HG03159 (cell line): ENCODE measurements around the gene FLCN.
"Not testable (repeated sequence)": the region's sequence is repeated elsewhere in the genome, so short reads cannot be mapped to it uniquely, and the experiment has no call there.

Experiments used
- ATAC-seq: cut with Tn5 transposase; IDR thresholded peaks from one replicate; pipeline ENCODE4 v1.9.1; 2021; ENCODE audit warnings: mild to moderate bottlenecking, moderate library complexity; ENCODE audit not compliant: unreplicated experiment

FLCN gene

DNA sequence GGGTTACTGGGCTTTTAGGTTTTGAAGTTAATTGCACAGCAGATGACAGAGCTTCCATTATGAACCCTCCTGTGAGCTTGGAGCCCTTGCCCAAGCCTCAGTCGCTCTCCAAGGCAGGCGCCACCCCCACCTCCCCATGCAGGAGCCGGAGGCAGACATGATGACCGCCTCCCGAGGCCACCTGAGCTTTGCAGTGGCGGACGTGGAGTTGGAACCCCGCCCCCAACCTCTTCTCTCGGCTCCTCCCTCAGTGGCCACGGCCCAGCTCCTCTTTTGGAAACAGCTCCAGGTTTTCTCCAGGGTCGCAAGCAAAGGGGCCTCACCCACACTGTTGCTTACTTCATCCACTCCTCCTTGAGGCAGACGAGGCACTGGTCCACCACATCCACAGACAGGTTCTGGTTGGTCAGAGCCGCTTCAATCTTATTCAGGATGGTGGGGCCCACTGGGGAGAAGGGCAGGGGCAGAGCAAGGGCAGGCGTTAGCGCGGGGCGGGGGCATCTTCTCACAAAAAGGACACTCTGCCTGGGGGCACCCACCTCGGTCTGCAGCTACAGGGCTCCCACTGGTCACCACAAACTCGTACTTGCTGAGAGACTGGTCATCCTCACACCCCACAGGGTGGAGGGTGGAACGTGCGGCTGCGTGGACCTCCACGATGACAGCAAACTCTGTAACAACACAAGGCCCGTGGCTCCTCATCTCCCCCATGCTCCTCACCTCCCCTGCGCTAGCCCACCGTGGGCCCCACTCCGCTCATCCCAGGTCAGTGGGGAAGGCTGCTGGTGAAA lies 22.1 kb downstream of the FLCN start:
- ATAC-seq, result no peak

GRCh38 chr17:17213775-17214174 lies 23.2 kb downstream of the FLCN start:
- no peak for ATAC-seq

GRCh38 chr17:17207998-17208397 lies 29.0 kb downstream of the FLCN start:
- ATAC-seq, result no peak

GRCh38 chr17:17206913-17207335 lies 30.0 kb downstream of the FLCN start:
- ATAC-seq, result no peak

GRCh38 chr17:17206124-17206912 lies 30.6 kb downstream of the FLCN start, which contains the start of gene PLD6:
Gene PLD6, minus strand, starts transcription at chr17:17206333. Its CDS starts 47 bp downstream, at chr17:17206286.
- peak; percentile 56 for ATAC-seq

DNA sequence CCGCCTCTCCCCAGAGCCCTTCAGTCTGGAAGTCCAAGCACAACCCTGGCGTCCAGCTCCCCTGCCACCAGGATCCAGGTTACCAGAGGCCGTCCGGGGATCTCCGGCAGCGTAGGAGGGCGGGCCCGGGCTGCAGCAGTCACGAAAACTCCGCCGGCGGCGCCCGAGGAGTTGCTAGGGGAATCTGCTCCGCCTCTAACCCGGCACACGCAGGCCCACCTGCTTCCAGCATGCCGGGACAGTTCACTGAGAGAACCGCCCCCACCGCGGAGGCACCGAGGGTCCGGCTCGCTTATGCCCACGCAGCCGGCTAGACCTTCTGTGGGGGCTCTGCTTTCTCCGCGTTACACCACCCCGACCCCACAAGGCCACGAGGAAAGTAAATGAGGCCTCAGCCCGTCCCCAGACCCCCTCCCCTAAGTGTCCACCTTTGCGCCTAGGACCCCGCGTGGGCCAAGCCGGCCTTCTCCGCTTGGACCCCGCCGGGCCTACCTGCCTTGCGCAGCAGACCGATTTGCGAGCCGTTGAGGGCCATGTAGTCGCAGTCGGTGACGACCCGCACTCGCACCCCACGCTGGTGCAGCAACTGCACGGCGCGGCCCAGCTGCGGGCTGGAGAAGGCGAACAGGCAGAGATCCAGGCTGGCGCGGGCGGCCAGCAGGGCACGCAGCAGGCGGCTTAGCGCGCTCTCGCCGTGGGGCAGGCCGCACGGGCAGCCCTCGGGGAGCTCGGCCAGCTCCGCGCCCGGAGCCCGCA lies 31.4 kb downstream of the FLCN start:
- peak; percentile 45 for ATAC-seq

GRCh38 chr17:17204635-17205231 lies 32.2 kb downstream of the FLCN start:
- ATAC-seq, result no peak

DNA sequence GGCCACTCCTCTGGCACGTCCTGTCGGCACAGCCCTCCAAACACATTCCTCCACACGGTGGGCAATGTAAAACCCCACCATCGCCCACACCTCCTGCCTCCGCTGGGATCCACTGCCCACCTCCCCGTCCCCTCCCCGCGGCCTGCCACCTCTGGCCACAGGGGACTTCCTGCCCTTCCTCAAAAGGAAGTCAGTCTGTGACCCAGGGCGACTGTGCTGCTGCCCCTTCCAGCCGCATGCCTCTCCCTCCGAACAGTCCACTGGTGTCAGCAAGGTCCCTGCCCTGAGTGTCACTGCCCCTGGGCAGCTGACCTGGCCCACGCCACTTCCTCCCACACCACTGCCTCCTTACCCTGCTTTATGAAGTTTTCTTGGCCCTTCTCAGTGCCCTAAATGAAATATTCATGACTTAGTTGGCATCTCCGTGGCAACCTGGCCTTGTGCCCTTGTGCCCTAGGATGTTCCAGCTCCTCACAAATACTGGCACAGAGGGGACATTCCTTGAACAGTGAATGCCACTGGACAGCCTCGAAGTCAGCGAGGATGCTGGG lies 32.9 kb downstream of the FLCN start:
- ATAC-seq, result no peak

- no peak for ATAC-seq
Observed at GRCh38 chr17:17203173-17203730, 33.7 kb downstream of the FLCN start.

DNA sequence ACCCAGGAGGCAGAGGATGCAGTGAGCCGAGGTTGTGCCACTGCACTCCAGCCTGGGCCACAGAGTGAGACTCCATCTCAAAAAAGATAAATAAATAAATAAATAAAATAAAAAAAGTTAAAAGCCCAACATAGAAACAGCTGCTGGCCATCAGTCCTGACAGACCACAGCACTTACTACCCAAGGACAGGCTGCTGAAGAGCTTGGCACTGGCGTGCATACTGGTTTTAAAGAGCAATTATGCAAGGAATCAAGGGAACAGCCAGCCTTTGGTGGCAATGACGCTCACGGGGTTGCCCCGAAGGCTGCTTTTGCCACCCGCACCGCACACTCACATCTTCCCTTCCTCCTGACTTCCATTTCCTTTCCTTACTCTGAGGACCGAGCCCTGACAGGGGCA lies 35.1 kb downstream of the FLCN start:
- no peak for ATAC-seq

- no peak for ATAC-seq
Observed at GRCh38 chr17:17201271-17201670, 35.7 kb downstream of the FLCN start.

DNA sequence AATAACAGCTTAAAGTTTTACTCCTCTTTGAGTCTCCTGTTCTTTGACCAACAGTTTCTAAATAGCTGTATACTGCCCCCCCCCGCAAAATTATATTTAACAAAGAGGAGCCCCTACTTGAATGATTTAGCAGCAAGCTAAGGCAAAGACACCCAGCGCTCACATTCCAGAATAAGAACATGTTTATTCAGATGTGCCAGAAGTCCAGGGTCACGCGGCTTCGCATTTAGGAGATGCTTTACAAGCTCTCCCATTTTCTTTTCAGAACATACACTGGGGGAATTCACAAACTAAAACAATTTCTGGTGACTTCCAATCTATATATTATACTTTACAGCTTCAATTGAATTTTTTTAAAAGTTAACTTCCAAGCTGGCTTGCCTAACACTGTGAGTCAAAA lies 36.1 kb downstream of the FLCN start:
- ATAC-seq, result no peak

- no peak for ATAC-seq
Observed at GRCh38 chr17:17200311-17200710, 36.7 kb downstream of the FLCN start.

- no peak for ATAC-seq
Observed at GRCh38 chr17:17198281-17198680, 38.7 kb downstream of the FLCN start.

GRCh38 chr17:17196776-17197175 lies 40.2 kb downstream of the FLCN start:
- ATAC-seq, result no peak

GRCh38 chr17:17195466-17195865 lies 41.5 kb downstream of the FLCN start:
- ATAC-seq, result not testable (repeated sequence)

DNA sequence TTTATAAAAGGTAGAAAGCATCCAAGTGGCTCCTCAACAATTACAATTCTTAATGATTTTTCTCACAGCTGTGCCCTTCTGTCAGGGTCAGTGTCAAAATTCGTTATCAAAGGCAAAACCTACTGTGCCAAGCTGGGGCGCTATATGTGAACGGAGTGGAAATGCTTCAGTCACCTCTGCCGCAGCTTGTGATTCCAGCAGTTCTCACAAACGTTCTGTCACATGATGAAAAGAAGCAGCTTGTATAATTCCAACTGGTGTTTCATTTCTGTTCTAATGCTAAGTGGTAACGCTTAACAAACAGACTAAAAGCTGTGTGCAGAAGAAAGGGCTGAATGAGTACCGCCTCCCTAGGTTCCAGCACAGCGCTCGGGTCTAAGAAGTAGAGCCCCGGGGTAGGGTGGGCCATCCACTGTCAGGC lies 45.0 kb downstream of the FLCN start:
- ATAC-seq, result no peak

DNA sequence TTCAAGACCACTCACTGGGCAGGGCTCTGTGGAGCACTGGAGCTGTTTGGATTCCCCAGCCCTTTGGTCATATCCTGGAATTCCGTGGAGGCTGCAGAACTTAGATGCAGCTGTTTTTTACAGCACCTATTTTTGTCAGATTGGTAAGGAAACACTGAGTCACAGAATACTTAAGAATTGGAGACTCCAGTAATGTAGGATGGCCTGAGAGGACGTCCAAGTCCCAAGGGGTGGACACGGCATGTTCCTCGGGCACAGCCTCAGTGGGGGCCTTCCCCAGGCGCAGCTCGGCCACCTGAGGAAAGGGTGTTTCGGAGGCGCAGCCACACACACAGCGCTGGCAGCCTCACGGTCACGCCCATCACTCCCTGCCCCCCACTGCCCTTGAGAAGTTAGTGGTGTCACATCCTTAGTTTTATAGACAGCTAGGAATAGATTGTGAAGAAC lies 45.6 kb downstream of the FLCN start:
- ATAC-seq, result no peak

DNA sequence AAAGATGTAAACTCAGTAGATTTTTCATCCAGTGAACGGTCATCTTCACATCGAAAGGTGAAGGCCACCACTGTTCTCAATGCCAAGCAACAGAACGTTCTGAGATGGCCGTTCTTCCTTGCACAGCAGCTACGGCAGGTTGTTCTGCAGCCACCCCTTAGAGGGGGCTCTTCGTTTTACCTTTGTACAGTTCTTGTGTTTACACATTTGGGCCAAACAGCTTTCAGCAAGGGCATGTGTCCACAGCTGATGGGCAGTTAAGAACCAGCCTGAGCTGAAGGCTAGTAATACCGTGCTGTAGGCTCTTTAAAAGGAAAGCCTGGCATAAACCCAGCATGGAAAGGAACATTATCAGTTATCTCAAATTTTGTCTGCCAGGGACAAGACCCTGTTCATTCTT lies 46.8 kb downstream of the FLCN start:
- no peak for ATAC-seq

DNA sequence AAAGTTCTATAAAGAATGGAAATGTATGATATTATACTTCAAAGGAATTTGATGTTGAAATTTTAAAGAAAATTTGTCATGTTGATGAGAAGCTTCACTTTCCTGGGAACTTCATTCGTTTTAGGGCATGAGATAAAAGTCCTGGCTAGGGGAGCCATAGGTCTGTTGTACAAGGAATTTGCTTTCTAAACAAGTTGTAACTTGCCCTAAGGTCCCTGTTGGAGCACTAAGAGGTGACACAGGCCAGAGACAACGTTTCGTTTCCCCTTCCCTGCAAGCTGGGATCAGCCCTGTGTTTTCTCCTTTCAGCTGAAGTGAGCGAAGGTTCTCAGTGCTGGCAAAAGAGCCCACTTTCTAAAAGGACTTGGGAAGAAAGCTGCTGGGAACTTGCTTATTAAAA lies 47.4 kb downstream of the FLCN start:
- no peak for ATAC-seq
